Measurements from ENCODE around the gene WDR43.

Gene WDR43

GRCh38 chr2:28972778-28973335 lies 78.4 kb downstream of the WDR43 start:
- TF ChIP-seq EZH2phosphoT487 (IDR thresholded peaks at IDR 0.05; ENCODE audit: borderline replicate concordance, low read length) (no peak), CTCF (IDR thresholded peaks at IDR 0.05; ENCODE audit: low read depth, low read length, poor library complexity, severe bottlenecking) (no peak)
- no peaks in the 10 kb centered on the region for H3K9me2 ChIP-seq (replicated peaks; ENCODE audit: control insufficient read depth, low read length)

GRCh38 chr2:28974252-28974651 lies 79.8 kb downstream of the WDR43 start:
- Histone ChIP-seq H3K4me1 (ENCODE audit: control insufficient read depth, low read length) (no peaks in the 10 kb centered on the region), H3K27me3 (ENCODE audit: control insufficient read depth, low read length) (no peaks in the 10 kb centered on the region), H3K4me3 (ENCODE audit: low read length) (no peak overlapping the region), H3F3A (ENCODE audit: control insufficient read depth, insufficient read depth) (no peaks in the 10 kb centered on the region), H4K20me1 (ENCODE audit: control insufficient read depth, insufficient read depth, low read depth, low read length) (no peaks in the 10 kb centered on the region), H3K4me2 (ENCODE audit: low read length) (no peak overlapping the region), H3K79me2 (ENCODE audit: control insufficient read depth, low read length) (no peaks in the 10 kb centered on the region), H3K9me3 (ENCODE audit: control insufficient read depth, insufficient read depth, low read length) (no peaks in the 10 kb centered on the region), H3K9me2 (replicated peaks; ENCODE audit: control insufficient read depth, low read length) (no peaks in the 10 kb centered on the region), H3K27ac (ENCODE audit: low read depth, low read length) (no peak overlapping the region), H3K36me3 (ENCODE audit: control insufficient read depth, low read length) (no peaks in the 10 kb centered on the region)
- TF ChIP-seq CTCF (IDR thresholded peaks at IDR 0.05; ENCODE audit: low read depth, low read length, poor library complexity, severe bottlenecking) (no peak), EZH2phosphoT487 (IDR thresholded peaks at IDR 0.05; ENCODE audit: borderline replicate concordance, low read length) (no peak)

More at GRCh38 chr2:28972778-28973335, 78.4 kb downstream of the WDR43 start:
- no peaks in the 10 kb centered on the region for H3K4me1 ChIP-seq (ENCODE audit: control insufficient read depth, low read length)
- H3F3A ChIP-seq (ENCODE audit: control insufficient read depth, insufficient read depth), result no peaks in the 10 kb centered on the region
- no peak overlapping the region for H3K27ac ChIP-seq (ENCODE audit: low read depth, low read length)
- no peaks in the 10 kb centered on the region for H3K27me3 ChIP-seq (ENCODE audit: control insufficient read depth, low read length)
- no peaks in the 10 kb centered on the region for H3K36me3 ChIP-seq (ENCODE audit: control insufficient read depth, low read length)
- no peak overlapping the region for H3K4me2 ChIP-seq (ENCODE audit: low read length)
- H3K79me2 ChIP-seq (ENCODE audit: control insufficient read depth, low read length), result no peaks in the 10 kb centered on the region
- H4K20me1 ChIP-seq (ENCODE audit: control insufficient read depth, insufficient read depth, low read depth, low read length), result no peaks in the 10 kb centered on the region
- no peaks in the 10 kb centered on the region for H3K9me3 ChIP-seq (ENCODE audit: control insufficient read depth, insufficient read depth, low read length)
- H3K4me3 ChIP-seq (ENCODE audit: low read length), result no peak overlapping the region

- no peak for TF ChIP-seq CTCF (IDR thresholded peaks at IDR 0.05; ENCODE audit: low read depth, low read length, poor library complexity, severe bottlenecking)
- no peak for TF ChIP-seq EZH2phosphoT487 (IDR thresholded peaks at IDR 0.05; ENCODE audit: borderline replicate concordance, low read length)
- Histone ChIP-seq H3K9me2 (replicated peaks; ENCODE audit: control insufficient read depth, low read length) (no peaks in the 10 kb centered on the region), H3K4me2 (ENCODE audit: low read length) (no peak overlapping the region), H3K36me3 (ENCODE audit: control insufficient read depth, low read length) (no peaks in the 10 kb centered on the region), H3K27ac (ENCODE audit: low read depth, low read length) (no peak overlapping the region), H3K9me3 (ENCODE audit: control insufficient read depth, insufficient read depth, low read length) (no peaks in the 10 kb centered on the region), H4K20me1 (ENCODE audit: control insufficient read depth, insufficient read depth, low read depth, low read length) (no peaks in the 10 kb centered on the region), H3K27me3 (ENCODE audit: control insufficient read depth, low read length) (no peaks in the 10 kb centered on the region), H3K4me3 (ENCODE audit: low read length) (no peak overlapping the region), H3K79me2 (ENCODE audit: control insufficient read depth, low read length) (no peaks in the 10 kb centered on the region), H3F3A (ENCODE audit: control insufficient read depth, insufficient read depth) (no peaks in the 10 kb centered on the region), H3K4me1 (ENCODE audit: control insufficient read depth, low read length) (no peaks in the 10 kb centered on the region)
These were observed 81.2 kb downstream of the WDR43 start for GRCh38 chr2:28975671-28976070.
